GM12878 (cell line): ENCODE results near the gene LRRFIP2.

Experiments used
- CEBPB ChIP-seq, 2 experiments: fragments of 150-350 bp in 1 of 2; IDR thresholded peaks; 2 replicates each; pipeline ENCODE4 v1.6.1; 2012 to 2014; ENCODE audit warnings: low read depth in 2 of 2, low read length in 2 of 2, borderline replicate concordance in 1 of 2, inconsistent platforms in 1 of 2
- FOS ChIP-seq: IDR thresholded peaks from 3 replicates; pipeline ENCODE4 v1.6.1; 2011; ENCODE audit warnings: borderline replicate concordance; ENCODE audit not compliant: insufficient read length; ENCODE audit errors: extremely low read depth
- GABPA ChIP-seq: IDR thresholded peaks from 2 replicates; pipeline ENCODE4 v1.6.1; 2014; ENCODE audit warnings: antibody characterized with exemption, low read depth, mild to moderate bottlenecking, inconsistent platforms
- JUND ChIP-seq: IDR thresholded peaks from 2 replicates; pipeline ENCODE4 v1.6.1; 2012; ENCODE audit warnings: low read depth, mild to moderate bottlenecking, low read length, improper control_type of control experiment, moderate library complexity
- LARP7 ChIP-seq: fragments of 450-650 bp; IDR thresholded peaks from 2 replicates; pipeline ENCODE4 v1.6.1; 2017; ENCODE audit warnings: mild to moderate bottlenecking
- MEF2A ChIP-seq: IDR thresholded peaks from 2 replicates; pipeline ENCODE4 v1.6.1; 2011; ENCODE audit warnings: low read depth, mild to moderate bottlenecking, low read length, moderate library complexity; ENCODE audit not compliant: insufficient read depth
- MXI1 ChIP-seq: fragments of 150-350 bp; IDR thresholded peaks from 2 replicates; pipeline ENCODE4 v1.6.1; 2011; ENCODE audit warnings: low read depth, mild to moderate bottlenecking, inconsistent platforms, low read length, improper control_type of control experiment
- NRF1 ChIP-seq: conservative IDR thresholded peaks from 2 replicates; pipeline ENCODE4 v1.6.1; 2011; ENCODE audit warnings: mild to moderate bottlenecking, low read depth, low read length, improper control_type of control experiment
- PAX5 ChIP-seq: IDR thresholded peaks from 2 replicates; pipeline ENCODE4 v1.6.1; 2011; ENCODE audit warnings: low read depth, low read length, borderline replicate concordance
- POLR2AphosphoS5 ChIP-seq: IDR thresholded peaks from 2 replicates; pipeline ENCODE4 v1.6.1; 2011; ENCODE audit warnings: mild to moderate bottlenecking, low read length, inconsistent platforms
- ZZZ3 ChIP-seq: IDR thresholded peaks from 2 replicates; pipeline ENCODE4 v1.6.1; 2011; ENCODE audit warnings: low read depth; ENCODE audit not compliant: control insufficient read depth, insufficient read length
- TF ChIP-seq, protein P1 (sequence below), 3 experiments: IDR thresholded peaks in 2 of 3; conservative IDR thresholded peaks in 1 of 3; 2 replicates each; pipeline ENCODE4 v1.5.1; 2011; ENCODE audit warnings: low read depth in 3 of 3, low read length in 3 of 3, mild to moderate bottlenecking in 3 of 3, control low read depth in 2 of 3, moderate library complexity in 2 of 3, inconsistent platforms in 1 of 3, mixed read lengths in 1 of 3; ENCODE audit not compliant: control insufficient read depth in 2 of 3, insufficient read depth in 1 of 3; ENCODE audit errors: extremely low read depth in 1 of 3

DNA sequence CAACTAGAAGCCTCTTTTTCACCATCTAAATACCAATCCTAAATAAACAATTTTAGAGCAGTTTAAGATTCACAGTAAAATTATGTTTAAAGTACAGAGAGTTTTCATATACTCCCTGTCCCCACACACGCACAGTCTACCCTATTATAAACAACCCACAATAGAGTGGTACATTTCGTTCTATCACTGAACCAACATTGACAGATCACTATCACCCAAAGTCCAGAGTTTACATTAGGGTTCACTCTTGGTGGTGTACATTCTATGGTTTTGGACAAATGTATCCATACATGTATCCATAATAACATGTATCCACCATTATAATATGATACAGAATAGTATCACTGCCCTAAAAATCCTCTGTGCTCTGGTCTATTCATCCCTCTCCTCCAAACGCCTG, 92.1 kb downstream of the LRRFIP2 start:
- TF ChIP-seq GABPA (no peak), MXI1 (no peak), JUND (no peak), POLR2AphosphoS5 (no peak), MEF2A (no peak), FOS (no peak), NRF1 (no peak), PAX5 (no peak), CEBPB (IDR thresholded peaks at IDR 0.05; ENCODE audit: borderline replicate concordance in 1 of 2, low read depth in 2 of 2, low read length in 2 of 2) (no peak), LARP7 (no peak), ZZZ3 (no peak)
- TF ChIP-seq, protein P1, sequence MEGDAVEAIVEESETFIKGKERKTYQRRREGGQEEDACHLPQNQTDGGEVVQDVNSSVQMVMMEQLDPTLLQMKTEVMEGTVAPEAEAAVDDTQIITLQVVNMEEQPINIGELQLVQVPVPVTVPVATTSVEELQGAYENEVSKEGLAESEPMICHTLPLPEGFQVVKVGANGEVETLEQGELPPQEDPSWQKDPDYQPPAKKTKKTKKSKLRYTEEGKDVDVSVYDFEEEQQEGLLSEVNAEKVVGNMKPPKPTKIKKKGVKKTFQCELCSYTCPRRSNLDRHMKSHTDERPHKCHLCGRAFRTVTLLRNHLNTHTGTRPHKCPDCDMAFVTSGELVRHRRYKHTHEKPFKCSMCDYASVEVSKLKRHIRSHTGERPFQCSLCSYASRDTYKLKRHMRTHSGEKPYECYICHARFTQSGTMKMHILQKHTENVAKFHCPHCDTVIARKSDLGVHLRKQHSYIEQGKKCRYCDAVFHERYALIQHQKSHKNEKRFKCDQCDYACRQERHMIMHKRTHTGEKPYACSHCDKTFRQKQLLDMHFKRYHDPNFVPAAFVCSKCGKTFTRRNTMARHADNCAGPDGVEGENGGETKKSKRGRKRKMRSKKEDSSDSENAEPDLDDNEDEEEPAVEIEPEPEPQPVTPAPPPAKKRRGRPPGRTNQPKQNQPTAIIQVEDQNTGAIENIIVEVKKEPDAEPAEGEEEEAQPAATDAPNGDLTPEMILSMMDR (IDR thresholded peaks at IDR 0.05 in 2 of 3, conservative IDR thresholded peaks at IDR 0.05 in 1 of 3; ENCODE audit: control insufficient read depth in 2 of 3, extremely low read depth in 1 of 3, insufficient read depth in 1 of 3, low read depth in 3 of 3, low read length in 3 of 3): no peak
